ENCODE data around the gene ZFPL1. TPM values are rescaled to one million over a fixed set of nuclear protein-coding genes. Genes with fewer than 3 reads are reported as not detected.

ZFPL1 gene
- total RNA-seq, 1 donor from 2014 or later: 53.3 TPM

GRCh38 chr11:65129649-65130441 is 45.8 kb downstream of the ZFPL1 start:
- Mint-ChIP-seq H3K27me3 (ENCODE audit: low read depth) (no peaks in the 10 kb centered on the region), H3K4me3 (ENCODE audit: unreplicated experiment) (no peak overlapping the region), H3K4me1 (ENCODE audit: low read depth) (peaks cover 14% of the 10 kb centered on the region), H3K27ac (ENCODE audit: unreplicated experiment) (no peak overlapping the region), H3K36me3 (ENCODE audit: low read depth) (peaks cover 10% of the 10 kb centered on the region), H3K9me3 (ENCODE audit: low read depth) (no peaks in the 10 kb centered on the region)
- peak; percentile 86 for DNase-seq (ENCODE audit: low spot score)
- TF ChIP-seq CTCF (IDR thresholded peaks at IDR 0.05): no peak

- Mint-ChIP-seq H3K27me3 (ENCODE audit: low read depth) (no peaks in the 10 kb centered on the region), H3K27ac (ENCODE audit: unreplicated experiment) (no peak overlapping the region), H3K4me3 (ENCODE audit: unreplicated experiment) (no peak overlapping the region), H3K9me3 (ENCODE audit: low read depth) (no peaks in the 10 kb centered on the region), H3K36me3 (ENCODE audit: low read depth) (peaks cover 10% of the 10 kb centered on the region), H3K4me1 (ENCODE audit: low read depth) (peaks cover 21% of the 10 kb centered on the region)
- no peak for TF ChIP-seq CTCF (IDR thresholded peaks at IDR 0.05)
- DNase-seq (ENCODE audit: low spot score): peak; percentile 90
Measured at GRCh38 chr11:65130631-65131416, 46.8 kb downstream of the ZFPL1 start.

- H3K27ac Mint-ChIP-seq (ENCODE audit: unreplicated experiment): no peak overlapping the region
- no peaks in the 10 kb centered on the region for H3K9me3 Mint-ChIP-seq (ENCODE audit: low read depth)
- no peak overlapping the region for H3K4me3 Mint-ChIP-seq (ENCODE audit: unreplicated experiment)
- H3K4me1 Mint-ChIP-seq (ENCODE audit: low read depth): peaks cover 25% of the 10 kb centered on the region
- TF ChIP-seq CTCF (IDR thresholded peaks at IDR 0.05): no peak
- H3K27me3 Mint-ChIP-seq (ENCODE audit: low read depth): no peaks in the 10 kb centered on the region
- peak; percentile 35 for DNase-seq (ENCODE audit: low spot score)
- H3K36me3 Mint-ChIP-seq (ENCODE audit: low read depth): peaks cover 9% of the 10 kb centered on the region
Measured at GRCh38 chr11:65131417-65131776, 47.4 kb downstream of the ZFPL1 start.

GRCh38 chr11:65131895-65132237 is 47.8 kb downstream of the ZFPL1 start:
- Mint-ChIP-seq H3K36me3 (ENCODE audit: low read depth) (peaks cover 7% of the 10 kb centered on the region), H3K27ac (ENCODE audit: unreplicated experiment) (peak overlapping the region; percentile 41), H3K4me3 (ENCODE audit: unreplicated experiment) (no peak overlapping the region), H3K4me1 (ENCODE audit: low read depth) (peaks cover 25% of the 10 kb centered on the region), H3K27me3 (ENCODE audit: low read depth) (no peaks in the 10 kb centered on the region), H3K9me3 (ENCODE audit: low read depth) (no peaks in the 10 kb centered on the region)
- peak; percentile 41 for DNase-seq (ENCODE audit: low spot score)
- no peak for TF ChIP-seq CTCF (IDR thresholded peaks at IDR 0.05)

GRCh38 chr11:65132238-65132987 is 48.4 kb downstream of the ZFPL1 start:
- H3K36me3 Mint-ChIP-seq (ENCODE audit: low read depth): peaks cover 7% of the 10 kb centered on the region
- H3K9me3 Mint-ChIP-seq (ENCODE audit: low read depth): no peaks in the 10 kb centered on the region
- DNase-seq (ENCODE audit: low spot score): peak; percentile 59
- peak overlapping the region; percentile 92 for H3K4me3 Mint-ChIP-seq (ENCODE audit: unreplicated experiment)
- no peak for TF ChIP-seq CTCF (IDR thresholded peaks at IDR 0.05)
- peaks cover 25% of the 10 kb centered on the region for H3K4me1 Mint-ChIP-seq (ENCODE audit: low read depth)
- H3K27ac Mint-ChIP-seq (ENCODE audit: unreplicated experiment): peak overlapping the region; percentile 41
- no peaks in the 10 kb centered on the region for H3K27me3 Mint-ChIP-seq (ENCODE audit: low read depth)

Data from chondrocyte (in vitro differentiated cells).